ENCODE data around the gene LGALS7B. TPM values are rescaled to one million over a fixed set of nuclear protein-coding genes. Genes with fewer than 3 reads are reported as not detected.
"Not testable (repeated sequence)": the region's sequence is repeated elsewhere in the genome, so short reads cannot be mapped to it uniquely, and the experiment has no call there.

The LGALS7B gene
- polyA plus RNA-seq, 3 donors: not detected

DNA sequence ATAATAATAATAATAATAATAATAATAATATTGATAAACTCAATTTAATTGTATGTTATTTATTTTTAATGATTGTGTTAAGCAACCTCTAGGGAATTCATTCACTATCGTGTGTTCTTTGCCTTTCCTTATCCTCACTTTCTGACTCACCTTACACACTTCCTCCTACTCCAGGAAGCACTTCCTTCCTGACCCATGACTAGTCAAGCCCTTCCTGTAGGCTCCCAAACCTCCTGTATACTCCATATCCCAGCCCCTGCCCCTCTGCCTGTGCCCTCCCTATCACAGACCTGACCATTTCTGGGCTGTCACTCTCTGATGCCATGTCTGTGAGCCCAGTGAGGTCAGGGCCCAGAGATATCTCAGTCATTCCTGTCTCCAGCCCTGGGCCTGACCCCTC, 16.2 kb downstream of the LGALS7B start:
- no peak overlapping the region for H3K27ac ChIP-seq (ENCODE audit: low read depth in 1 of 2, low read length in 2 of 2)
- no peak overlapping the region for H3K9ac ChIP-seq (ENCODE audit: insufficient read depth, low read length, poor library complexity, severe bottlenecking)
- no peaks in the 10 kb centered on the region for H3K36me3 ChIP-seq (replicated peaks in 1 of 2; ENCODE audit: control insufficient read depth in 1 of 2, insufficient read depth in 2 of 2, low read length in 2 of 2)
- H2AFZ ChIP-seq (ENCODE audit: insufficient read depth, low read depth, low read length, poor library complexity, severe bottlenecking): no peak overlapping the region
- H4K20me1 ChIP-seq (ENCODE audit: insufficient read depth, low read length): no peaks in the 10 kb centered on the region
- H3K4me1 Mint-ChIP-seq: peaks cover 8% of the 10 kb centered on the region
- WGBS (ENCODE audit: insufficient coverage): 0% methylated on average over 1 of the region's 1 CpG
- peak overlapping the region in 2 of 7 donors; percentile 57 to 67 for H3K27ac Mint-ChIP-seq
- no peaks in the 10 kb centered on the region for H3K36me3 Mint-ChIP-seq
- H3K9me3 ChIP-seq (replicated peaks in 1 of 2; ENCODE audit: control insufficient read depth in 1 of 2, insufficient read depth in 1 of 2, low read length in 2 of 2): no peaks in the 10 kb centered on the region
- no peak overlapping the region for H3K4me2 ChIP-seq (replicated peaks; ENCODE audit: extremely low read depth, low read length, poor library complexity, severe bottlenecking)
- no peak overlapping the region for H3K4me3 Mint-ChIP-seq
- H3K27me3 ChIP-seq (ENCODE audit: control insufficient read depth in 2 of 2, insufficient read depth in 2 of 2, low read length in 2 of 2): no peaks in the 10 kb centered on the region
- peaks cover 3 to 5% of the 10 kb centered on the region in 2 donors for H3K4me1 ChIP-seq (ENCODE audit: control insufficient read depth in 1 of 2, insufficient read depth in 2 of 2, low read length in 2 of 2)
- TF ChIP-seq CTCF (IDR thresholded peaks at IDR 0.05): no peak
- no peaks in the 10 kb centered on the region for H3K79me2 ChIP-seq (ENCODE audit: insufficient read depth, low read length)
- no peak overlapping the region for H3K4me3 ChIP-seq (replicated peaks in 1 of 3; ENCODE audit: low read depth in 2 of 3, low read length in 3 of 3)
- H3K27me3 Mint-ChIP-seq (ENCODE audit: low read depth in 3 of 3): peaks cover 1 to 2% (median 2%) of the 10 kb centered on the region in 3 donors
- peak in 2 of 3 donors; percentile 10 to 50 for DNase-seq
- intact Hi-C loops (cut with micrococcal nuclease): no loop called here
- peaks cover 0 to 1% (median 0%) of the 10 kb centered on the region in 7 donors for H3K9me3 Mint-ChIP-seq

- Histone ChIP-seq H3K9me3 (replicated peaks in 1 of 2; ENCODE audit: control insufficient read depth in 1 of 2, insufficient read depth in 1 of 2, low read length in 2 of 2) (no peaks in the 10 kb centered on the region), H3K27me3 (ENCODE audit: control insufficient read depth in 2 of 2, insufficient read depth in 2 of 2, low read length in 2 of 2) (no peaks in the 10 kb centered on the region), H3K4me1 (ENCODE audit: control insufficient read depth in 1 of 2, insufficient read depth in 2 of 2, low read length in 2 of 2) (peaks cover 3 to 5% of the 10 kb centered on the region in 2 donors), H3K4me2 (replicated peaks; ENCODE audit: extremely low read depth, low read length, poor library complexity, severe bottlenecking) (no peak overlapping the region), H3K9ac (ENCODE audit: insufficient read depth, low read length, poor library complexity, severe bottlenecking) (no peak overlapping the region), H3K4me3 (replicated peaks in 1 of 3; ENCODE audit: low read depth in 2 of 3, low read length in 3 of 3) (no peak overlapping the region), H2AFZ (ENCODE audit: insufficient read depth, low read depth, low read length, poor library complexity, severe bottlenecking) (no peak overlapping the region), H4K20me1 (ENCODE audit: insufficient read depth, low read length) (no peaks in the 10 kb centered on the region), H3K79me2 (ENCODE audit: insufficient read depth, low read length) (no peaks in the 10 kb centered on the region), H3K27ac (ENCODE audit: low read depth in 1 of 2, low read length in 2 of 2) (no peak overlapping the region), H3K36me3 (replicated peaks in 1 of 2; ENCODE audit: control insufficient read depth in 1 of 2, insufficient read depth in 2 of 2, low read length in 2 of 2) (no peaks in the 10 kb centered on the region)
- Mint-ChIP-seq H3K27ac (no peak overlapping the region), H3K4me1 (peaks cover 8% of the 10 kb centered on the region), H3K4me3 (no peak overlapping the region), H3K27me3 (ENCODE audit: low read depth in 3 of 3) (peaks cover 1 to 2% (median 2%) of the 10 kb centered on the region in 3 donors), H3K9me3 (peaks cover 0 to 1% (median 0%) of the 10 kb centered on the region in 7 donors), H3K36me3 (no peaks in the 10 kb centered on the region)
- WGBS (ENCODE audit: insufficient coverage): 90% methylated on average over 3 of the region's 6 CpGs
- intact Hi-C loops (cut with micrococcal nuclease): no loop called here
- DNase-seq: no peak
- TF ChIP-seq CTCF (IDR thresholded peaks at IDR 0.05): no peak
Measured at GRCh38 chr19:38806371-38806770, 17.4 kb downstream of the LGALS7B start.

DNA sequence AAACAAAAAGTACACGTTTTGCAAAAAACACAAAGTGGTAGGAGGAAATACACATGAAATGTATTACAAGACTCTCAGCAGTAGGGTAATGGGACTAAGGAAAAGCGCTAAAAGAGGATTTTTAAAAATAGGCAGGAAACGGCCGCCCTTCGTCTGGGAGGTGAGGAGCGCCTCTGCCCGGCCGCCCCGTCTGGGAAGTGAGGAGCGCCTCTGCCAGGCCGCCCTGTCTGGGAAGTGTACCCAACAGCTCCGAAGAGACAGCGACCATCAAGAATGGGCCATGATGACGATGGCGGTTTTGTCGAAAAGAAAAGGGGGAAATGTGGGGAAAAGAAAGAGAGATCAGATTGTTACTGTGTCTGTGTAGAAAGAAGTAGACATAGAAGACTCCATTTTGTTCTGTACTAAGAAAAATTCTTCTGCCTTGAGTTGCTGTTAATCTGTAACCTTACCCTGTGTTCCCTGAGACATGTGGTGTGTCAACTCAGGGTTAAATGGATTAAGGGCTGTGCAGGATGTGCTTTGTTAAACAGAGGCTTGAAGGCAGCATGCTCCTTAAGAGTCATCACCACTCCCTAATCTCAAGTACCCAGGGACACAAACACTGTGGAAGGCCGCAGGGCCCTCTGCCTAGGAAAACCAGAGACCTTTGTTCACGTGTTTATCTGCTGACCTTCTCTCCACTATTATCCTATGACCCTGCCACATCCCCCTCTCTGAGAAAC, 18.5 kb downstream of the LGALS7B start:
- H3K9me3 ChIP-seq (replicated peaks in 1 of 2; ENCODE audit: control insufficient read depth in 1 of 2, insufficient read depth in 1 of 2, low read length in 2 of 2); H3K4me1 ChIP-seq (ENCODE audit: control insufficient read depth in 1 of 2, insufficient read depth in 2 of 2, low read length in 2 of 2); H3K27ac Mint-ChIP-seq; H2AFZ ChIP-seq (ENCODE audit: insufficient read depth, low read depth, low read length, poor library complexity, severe bottlenecking); H3K36me3 Mint-ChIP-seq; H3K27me3 ChIP-seq (ENCODE audit: control insufficient read depth in 2 of 2, insufficient read depth in 2 of 2, low read length in 2 of 2); H3K4me3 ChIP-seq (replicated peaks in 1 of 3; ENCODE audit: low read depth in 2 of 3, low read length in 3 of 3); H3K9me3 Mint-ChIP-seq; H3K4me3 Mint-ChIP-seq; intact Hi-C loops (cut with micrococcal nuclease); H3K4me1 Mint-ChIP-seq; H3K27ac ChIP-seq (ENCODE audit: low read depth in 1 of 2, low read length in 2 of 2); DNase-seq; H3K4me2 ChIP-seq (replicated peaks; ENCODE audit: extremely low read depth, low read length, poor library complexity, severe bottlenecking); H4K20me1 ChIP-seq (ENCODE audit: insufficient read depth, low read length); H3K9ac ChIP-seq (ENCODE audit: insufficient read depth, low read length, poor library complexity, severe bottlenecking); H3K27me3 Mint-ChIP-seq (ENCODE audit: low read depth in 3 of 3); H3K79me2 ChIP-seq (ENCODE audit: insufficient read depth, low read length); H3K36me3 ChIP-seq (replicated peaks in 1 of 2; ENCODE audit: control insufficient read depth in 1 of 2, insufficient read depth in 2 of 2, low read length in 2 of 2): not testable (repeated sequence)
- 83% methylated on average over 1 of the region's 18 CpGs for WGBS (ENCODE audit: insufficient coverage)

All from CD14-positive monocyte (primary cell).